Lower lobe of right lung (tissue), 2 donors: Measurements from ENCODE around the gene CELF2. TPM values are rescaled to one million over a fixed set of nuclear protein-coding genes. Genes with fewer than 3 reads are reported as not detected.

Experiments
- ATAC-seq, 2 donors: fragments of 200-7000 bp; cut with Tn5 transposase; one replicate each; pipeline ENCODE4 v1.9.1; 2020 to 2022; ENCODE audit warnings: mild to moderate bottlenecking in 2 of 2, moderate library complexity in 2 of 2
- DNase-seq: peaks from one replicate; pipeline ENCODE4 v3.0.0-alpha.2; 2020
- H3K27ac ChIP-seq: fragments of 200-600 bp; one replicate; pipeline ENCODE4 v1.8.0; 2022
- H3K27me3 ChIP-seq: fragments of 200-600 bp; one replicate; pipeline ENCODE4 v1.8.0; 2022; ENCODE audit warnings: low read depth
- H3K36me3 ChIP-seq: fragments of 200-600 bp; one replicate; pipeline ENCODE4 v1.8.0; 2022; ENCODE audit warnings: mild to moderate bottlenecking
- H3K4me1 ChIP-seq: fragments of 200-600 bp; one replicate; pipeline ENCODE4 v1.8.0; 2022
- H3K4me3 ChIP-seq: fragments of 200-600 bp; one replicate; pipeline ENCODE4 v1.8.0; 2022; ENCODE audit warnings: mild to moderate bottlenecking
- H3K9me3 ChIP-seq: fragments of 200-600 bp; one replicate; pipeline ENCODE4 v1.8.0; 2022
- intact Hi-C: fragments of 100-400 bp; cut with DNase I; formaldehyde crosslinking; loops from one replicate; pipeline ENCODE4 v1.11.0; 2022
- total RNA-seq: library from RNA; stranded (reverse); fragmentation: NEBNext Ultra II Directional; extraction: Animal tissue kit (Norgen Biotek cat#: 25700); gene quantifications from one replicate; pipeline ENCODE4 v1.2.1, GENCODE V29; 2021
- TF ChIP-seq, protein P1 (sequence below): fragments of 200-600 bp; IDR thresholded peaks from one replicate; pipeline ENCODE4 v1.8.0; 2022; ENCODE audit warnings: antibody characterized with exemption, mild to moderate bottlenecking
- donor health status: DM: no; HTN: yes; CAD: no; lungs with severe emphysema.

The CELF2 gene
- total RNA-seq, 1 donor from 2014 or later = 106 TPM

DNA sequence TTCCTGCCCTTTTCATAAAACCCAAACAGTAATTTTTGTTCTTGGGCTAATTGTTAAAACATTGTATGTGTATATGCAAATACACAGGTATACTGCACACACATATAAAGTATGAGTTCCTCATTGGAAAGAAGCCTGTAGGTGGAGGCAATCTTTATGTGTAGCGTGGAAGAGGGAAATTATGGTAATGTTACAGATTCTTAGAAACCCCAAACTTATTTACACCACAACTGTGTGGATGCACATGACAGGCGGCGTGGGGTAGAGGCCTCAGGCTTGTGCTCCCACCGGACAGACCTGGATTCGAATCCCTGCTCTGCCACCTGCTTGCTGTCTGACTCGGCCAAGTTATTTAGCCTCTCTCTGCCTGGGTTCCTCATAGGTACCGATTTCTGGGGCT, 223.0 kb downstream of the CELF2 start:
- DNase-seq (no peak), ATAC-seq (no peak)
- TF ChIP-seq, protein P1, sequence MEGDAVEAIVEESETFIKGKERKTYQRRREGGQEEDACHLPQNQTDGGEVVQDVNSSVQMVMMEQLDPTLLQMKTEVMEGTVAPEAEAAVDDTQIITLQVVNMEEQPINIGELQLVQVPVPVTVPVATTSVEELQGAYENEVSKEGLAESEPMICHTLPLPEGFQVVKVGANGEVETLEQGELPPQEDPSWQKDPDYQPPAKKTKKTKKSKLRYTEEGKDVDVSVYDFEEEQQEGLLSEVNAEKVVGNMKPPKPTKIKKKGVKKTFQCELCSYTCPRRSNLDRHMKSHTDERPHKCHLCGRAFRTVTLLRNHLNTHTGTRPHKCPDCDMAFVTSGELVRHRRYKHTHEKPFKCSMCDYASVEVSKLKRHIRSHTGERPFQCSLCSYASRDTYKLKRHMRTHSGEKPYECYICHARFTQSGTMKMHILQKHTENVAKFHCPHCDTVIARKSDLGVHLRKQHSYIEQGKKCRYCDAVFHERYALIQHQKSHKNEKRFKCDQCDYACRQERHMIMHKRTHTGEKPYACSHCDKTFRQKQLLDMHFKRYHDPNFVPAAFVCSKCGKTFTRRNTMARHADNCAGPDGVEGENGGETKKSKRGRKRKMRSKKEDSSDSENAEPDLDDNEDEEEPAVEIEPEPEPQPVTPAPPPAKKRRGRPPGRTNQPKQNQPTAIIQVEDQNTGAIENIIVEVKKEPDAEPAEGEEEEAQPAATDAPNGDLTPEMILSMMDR = no peak
- no peaks in the 10 kb centered on the region for H3K36me3 ChIP-seq
- no peak overlapping the region for H3K27ac ChIP-seq
- no peak overlapping the region for H3K4me3 ChIP-seq
- intact Hi-C loops = no loop called here
- no peaks in the 10 kb centered on the region for H3K9me3 ChIP-seq
- H3K4me1 ChIP-seq = peaks cover 39% of the 10 kb centered on the region
- H3K27me3 ChIP-seq = no peaks in the 10 kb centered on the region

DNA sequence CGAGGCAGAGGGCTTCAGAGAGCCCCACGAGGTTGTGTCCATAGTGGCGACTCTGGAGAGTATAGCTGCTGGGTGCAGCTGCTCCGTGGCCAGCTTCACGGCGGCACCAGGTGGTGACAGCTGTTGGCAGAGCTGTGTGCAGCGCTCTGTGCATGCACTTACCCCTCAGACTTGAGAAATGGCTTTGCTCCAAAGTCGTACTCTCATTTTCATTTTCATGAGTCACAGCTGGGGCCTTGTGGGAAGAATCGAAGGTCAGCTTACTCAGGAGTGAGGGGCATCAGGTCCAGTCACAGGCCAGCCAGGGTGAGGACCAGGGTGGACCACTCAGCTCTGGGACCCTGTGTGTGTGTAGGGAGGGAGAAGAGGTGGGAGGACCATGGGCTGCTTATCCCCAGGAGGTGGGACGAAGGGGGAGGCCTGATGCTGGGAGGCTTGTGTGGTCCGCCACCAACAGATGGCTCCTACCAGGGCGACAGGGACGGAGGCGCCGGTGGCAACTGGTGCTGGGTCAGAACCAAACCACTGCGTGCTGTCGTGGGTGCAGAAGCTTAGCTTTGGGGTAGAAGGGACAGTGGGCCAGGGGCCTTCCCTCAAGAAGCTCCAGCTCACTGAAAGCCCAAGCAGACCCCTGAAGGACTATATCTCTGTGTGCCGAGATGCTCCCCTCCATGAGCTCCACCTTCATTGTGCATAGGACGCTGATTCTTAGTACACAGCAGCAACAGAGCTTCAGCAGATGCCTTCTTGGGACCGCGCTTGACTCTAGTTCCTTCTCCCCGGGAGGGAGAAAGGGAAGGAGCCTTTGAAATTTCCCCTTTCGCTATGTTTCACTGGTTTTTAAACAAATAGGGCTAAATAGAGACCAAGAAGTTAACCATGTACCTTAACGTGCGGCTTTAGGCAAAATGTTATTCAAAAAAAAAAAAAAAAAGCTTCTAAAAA, 225.0 kb downstream of the CELF2 start:
- TF ChIP-seq, protein P1 = no peak
- no peaks in the 10 kb centered on the region for H3K27me3 ChIP-seq
- peaks cover 30% of the 10 kb centered on the region for H3K4me1 ChIP-seq
- no peaks in the 10 kb centered on the region for H3K9me3 ChIP-seq
- ATAC-seq (peak; percentile 45 to 72), DNase-seq (no peak)
- H3K4me3 ChIP-seq = no peak overlapping the region
- H3K36me3 ChIP-seq = peaks cover 12% of the 10 kb centered on the region
- intact Hi-C loops = no loop called here
- peak overlapping the region; percentile 32 for H3K27ac ChIP-seq

DNA sequence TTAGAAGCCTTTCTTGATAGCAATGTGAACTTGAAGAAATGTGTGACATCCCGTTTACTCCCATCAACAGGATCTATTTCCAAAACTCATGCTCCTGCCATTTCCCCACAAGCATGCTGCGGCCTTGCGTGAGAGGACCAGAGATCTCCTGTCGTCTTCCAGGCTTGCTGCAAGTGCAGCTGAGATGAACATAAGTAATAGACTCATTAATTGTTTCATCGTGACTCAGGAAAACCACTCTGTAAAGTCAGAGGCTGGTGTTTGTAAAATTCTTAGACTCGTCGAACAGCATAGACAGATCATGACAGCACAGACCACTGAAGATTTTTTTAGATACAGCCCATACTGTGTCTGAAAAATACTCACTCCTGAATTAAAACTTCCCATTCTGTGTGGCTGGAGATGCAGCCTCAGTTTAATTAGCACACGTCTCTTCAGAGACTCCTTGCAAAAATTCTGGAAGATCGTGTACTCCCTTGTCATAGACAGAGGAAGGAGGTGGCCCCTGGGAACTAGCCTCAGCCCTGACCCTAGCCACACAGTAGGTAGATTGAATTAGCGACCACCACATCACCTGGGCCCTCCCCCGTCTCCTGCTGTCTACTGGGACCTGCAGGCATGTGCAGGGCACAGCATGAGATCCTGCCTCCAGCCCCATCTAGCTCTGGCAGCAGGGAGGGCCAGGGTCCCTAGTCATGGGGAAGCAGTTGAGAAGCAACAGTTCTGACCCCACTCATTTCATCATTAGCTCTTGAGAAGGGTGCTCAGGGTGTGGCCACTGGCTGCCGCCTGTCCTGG, 226.0 kb downstream of the CELF2 start:
- ATAC-seq = no peak
- H3K36me3 ChIP-seq = peaks cover 20% of the 10 kb centered on the region
- TF ChIP-seq, protein P1 = no peak
- H3K4me3 ChIP-seq = no peak overlapping the region
- H3K27me3 ChIP-seq = no peaks in the 10 kb centered on the region
- intact Hi-C loops = no loop called here
- H3K27ac ChIP-seq = no peak overlapping the region
- no peak for DNase-seq
- H3K4me1 ChIP-seq = peaks cover 30% of the 10 kb centered on the region
- no peaks in the 10 kb centered on the region for H3K9me3 ChIP-seq

DNA sequence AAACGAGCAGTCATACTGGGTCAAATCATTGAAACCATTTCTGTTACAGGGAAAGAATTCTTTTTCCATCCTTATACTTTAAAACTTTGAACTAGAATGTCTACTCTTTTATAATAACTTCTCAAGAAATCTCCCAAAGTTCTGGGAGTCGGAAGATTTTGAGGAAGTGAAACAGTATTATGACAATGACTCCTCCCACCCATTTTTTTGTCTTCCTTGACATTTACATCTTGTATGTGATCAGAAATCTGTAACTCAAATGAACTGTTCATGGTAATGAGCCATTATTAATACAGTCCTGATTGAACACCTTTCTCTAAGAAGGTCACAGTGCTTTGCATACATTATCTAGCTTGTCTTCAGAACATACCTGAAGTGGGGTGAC, 227.4 kb downstream of the CELF2 start:
- H3K4me1 ChIP-seq = peaks cover 30% of the 10 kb centered on the region
- H3K27ac ChIP-seq = no peak overlapping the region
- intact Hi-C loops = no loop called here
- no peaks in the 10 kb centered on the region for H3K27me3 ChIP-seq
- peaks cover 34% of the 10 kb centered on the region for H3K36me3 ChIP-seq
- TF ChIP-seq, protein P1 = no peak
- H3K4me3 ChIP-seq = no peak overlapping the region
- DNase-seq = no peak
- no peaks in the 10 kb centered on the region for H3K9me3 ChIP-seq
- no peak for ATAC-seq

DNA sequence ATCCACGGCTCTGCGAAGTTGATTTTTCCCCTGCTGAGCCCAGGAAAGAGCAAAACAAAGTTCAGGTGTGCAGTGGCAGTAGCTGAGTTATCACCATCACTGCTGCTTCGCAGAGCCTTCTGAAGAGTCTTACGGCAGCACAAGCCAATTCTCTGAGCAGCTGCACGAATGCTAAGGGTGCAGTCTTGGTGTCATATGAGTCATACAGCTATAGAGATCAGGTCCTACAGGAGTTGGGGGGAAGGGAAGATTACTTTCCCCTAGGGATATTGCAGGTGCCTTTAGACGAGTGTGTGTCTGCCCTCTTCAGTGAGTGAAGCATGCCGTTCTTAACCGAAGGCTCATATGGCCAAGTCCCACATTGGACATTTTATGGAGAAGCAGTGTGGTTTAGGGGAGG, 227.8 kb downstream of the CELF2 start:
- TF ChIP-seq, protein P1 = no peak
- no peak overlapping the region for H3K4me3 ChIP-seq
- peaks cover 39% of the 10 kb centered on the region for H3K36me3 ChIP-seq
- H3K27me3 ChIP-seq = no peaks in the 10 kb centered on the region
- no peak overlapping the region for H3K27ac ChIP-seq
- ATAC-seq (no peak), DNase-seq (no peak)
- H3K4me1 ChIP-seq = peaks cover 30% of the 10 kb centered on the region
- intact Hi-C loops = no loop called here
- no peaks in the 10 kb centered on the region for H3K9me3 ChIP-seq
